Thyroid gland (tissue), 4 donors: ENCODE results near the gene HOXA5.

Experiments used
- CTCF ChIP-seq, 6 experiments: fragments of 200-600 bp in 3 of 6; fragments of 450-650 bp in 3 of 6; sonication (generic) in 3 of 6; IDR thresholded peaks; one replicate each; pipeline ENCODE4 v1.5.1; 2016 to 2019; ENCODE audit warnings: antibody characterized with exemption in 6 of 6, mild to moderate bottlenecking in 2 of 6, inconsistent platforms in 1 of 6, moderate library complexity in 1 of 6
- POLR2A ChIP-seq, 2 donors: fragments of 450-650 bp; IDR thresholded peaks; one replicate each; pipeline ENCODE4 v1.6.1; 2017; ENCODE audit warnings: antibody characterized with exemption in 2 of 2, mild to moderate bottlenecking in 2 of 2, moderate library complexity in 1 of 2

- no peak for TF ChIP-seq POLR2A (IDR thresholded peaks at IDR 0.05)
- TF ChIP-seq CTCF (IDR thresholded peaks at IDR 0.05), result no peak
These were observed 880 bp downstream of the HOXA5 start for GRCh38 chr7:27142580-27143022.
